IMR-90 (cell line): ENCODE measurements around the gene TNFAIP8. TPM values are rescaled to one million over a fixed set of nuclear protein-coding genes. Genes with fewer than 3 reads are reported as not detected.

Source experiments
- ATAC-seq: fragments of 200-7000 bp; cut with Tn5 transposase; 2 replicates; pipeline ENCODE4 v1.9.1; 2020; ENCODE audit warnings: low read depth, mild to moderate bottlenecking, moderate library complexity
- BruUV-seq: library from RNA; stranded (reverse); fragments of 400-500 nt; replicated peaks from 2 replicates; lab custom pipeline; 2021; lab: Mats Ljungman, UMichigan
- CTCF ChIA-PET: fragments of 300-600 bp; formaldehyde crosslinking; extraction: SDS; loops from one replicate; lab custom pipeline; 2021; ENCODE audit warnings: antibody characterized with exemption; lab: Yijun Ruan, JAX
- POLR2A ChIA-PET: fragments of 300-600 bp; sonication (Branson Sonifier 250); formaldehyde crosslinking; loops from one replicate; lab custom pipeline; 2022; ENCODE audit warnings: antibody characterized with exemption; ENCODE audit not compliant: unreplicated experiment; lab: Charles Lee
- DNase-seq: peaks from one replicate; pipeline ENCODE4 v3.0.0; 2013
- H2AFZ ChIP-seq: replicated peaks from 2 replicates; pipeline ENCODE3; 2013; ENCODE audit warnings: low read length, mild to moderate bottlenecking; ENCODE audit not compliant: poor library complexity
- H2AK5ac ChIP-seq: 2 replicates; pipeline ENCODE4 v1.6.1; 2013; ENCODE audit warnings: low read depth, low read length, inconsistent platforms
- H2AK9ac ChIP-seq: replicated peaks from 2 replicates; pipeline ENCODE3; 2013; ENCODE audit warnings: mild to moderate bottlenecking, low read depth, low read length, moderate library complexity; ENCODE audit not compliant: poor library complexity
- H2BK120ac ChIP-seq: 2 replicates; pipeline ENCODE4 v1.6.1; 2013; ENCODE audit warnings: low read depth, low read length, inconsistent platforms
- H2BK15ac ChIP-seq: 3 replicates; pipeline ENCODE4 v1.6.1; 2013; ENCODE audit warnings: low read depth, low read length, inconsistent platforms
- H2BK20ac ChIP-seq: 2 replicates; pipeline ENCODE4 v1.6.1; 2013; ENCODE audit warnings: low read depth, mild to moderate bottlenecking, inconsistent platforms, low read length, moderate library complexity
- H2BK5ac ChIP-seq: 2 replicates; pipeline ENCODE4 v1.6.1; 2013; ENCODE audit warnings: mild to moderate bottlenecking, low read depth, low read length, inconsistent platforms; ENCODE audit not compliant: poor library complexity, severe bottlenecking
- H3K14ac ChIP-seq: replicated peaks from 2 replicates; pipeline ENCODE4 v1.6.1; 2013; ENCODE audit warnings: low read depth, low read length, inconsistent platforms
- H3K18ac ChIP-seq: 2 replicates; pipeline ENCODE4 v1.6.1; 2013; ENCODE audit warnings: low read depth, low read length, control low read depth
- H3K23ac ChIP-seq: 2 replicates; pipeline ENCODE4 v1.6.1; 2013; ENCODE audit warnings: low read depth, low read length, inconsistent platforms
- H3K27ac ChIP-seq: 2 replicates; pipeline ENCODE4 v1.5.1; 2013; ENCODE audit warnings: mild to moderate bottlenecking, control low read depth, low read length; ENCODE audit not compliant: insufficient read depth
- H3K27me3 ChIP-seq: 2 replicates; pipeline ENCODE4 v1.6.1; 2013; ENCODE audit warnings: low read length; ENCODE audit not compliant: control insufficient read depth, insufficient read depth
- H3K36me3 ChIP-seq: 2 replicates; pipeline ENCODE4 v1.6.1; 2013; ENCODE audit warnings: low read length, mixed read lengths; ENCODE audit not compliant: control insufficient read depth, insufficient read depth
- H3K4ac ChIP-seq: 2 replicates; pipeline ENCODE4 v1.6.1; 2013; ENCODE audit warnings: low read depth, low read length, inconsistent platforms
- H3K4me1 ChIP-seq: 2 replicates; pipeline ENCODE4 v1.6.1; 2013; ENCODE audit warnings: low read length, mixed read lengths; ENCODE audit not compliant: control insufficient read depth, insufficient read depth
- H3K4me2 ChIP-seq: 2 replicates; pipeline ENCODE4 v1.6.1; 2013; ENCODE audit warnings: low read depth, mild to moderate bottlenecking, control low read depth, low read length, moderate library complexity
- H3K4me3 ChIP-seq: 2 replicates; pipeline ENCODE4 v1.5.1; 2013; ENCODE audit warnings: low read depth, mild to moderate bottlenecking, control low read depth, low read length, moderate library complexity; ENCODE audit not compliant: insufficient read depth
- H3K56ac ChIP-seq: 2 replicates; pipeline ENCODE4 v1.6.1; 2013; ENCODE audit warnings: low read length, inconsistent platforms; ENCODE audit not compliant: insufficient read depth; ENCODE audit errors: extremely low read depth
- H3K79me1 ChIP-seq, 2 experiments: 2 replicates each; pipeline ENCODE4 v1.6.1; 2013; ENCODE audit warnings: low read length in 2 of 2, inconsistent platforms in 1 of 2, low read depth in 1 of 2
- H3K9ac ChIP-seq: 2 replicates; pipeline ENCODE4 v1.6.1; 2013; ENCODE audit warnings: low read depth, low read length, control low read depth
- H3K9me1 ChIP-seq: 2 replicates; pipeline ENCODE4 v1.6.1; 2013; ENCODE audit warnings: low read length, inconsistent platforms; ENCODE audit not compliant: insufficient read depth
- H3K9me3 ChIP-seq: 2 replicates; pipeline ENCODE4 v1.6.1; 2013; ENCODE audit warnings: low read length; ENCODE audit not compliant: control insufficient read depth, insufficient read depth
- H4K20me1 ChIP-seq: 2 replicates; pipeline ENCODE4 v1.6.1; 2013; ENCODE audit warnings: low read length, inconsistent platforms; ENCODE audit not compliant: insufficient read depth
- H4K5ac ChIP-seq: 2 replicates; pipeline ENCODE4 v1.6.1; 2013; ENCODE audit warnings: mild to moderate bottlenecking, low read depth, low read length, control low read depth
- H4K8ac ChIP-seq, 2 experiments: 2 replicates each; pipeline ENCODE4 v1.6.1; 2013; ENCODE audit warnings: low read depth in 2 of 2, low read length in 2 of 2, control low read depth in 1 of 2, inconsistent platforms in 1 of 2
- H4K91ac ChIP-seq: 2 replicates; pipeline ENCODE4 v1.6.1; 2013; ENCODE audit warnings: low read depth, low read length, inconsistent platforms; ENCODE audit not compliant: insufficient read depth
- CEBPB ChIP-seq: IDR thresholded peaks from 2 replicates; pipeline ENCODE4 v1.6.1; 2012; ENCODE audit warnings: low read depth, low read length, improper control_type of control experiment
- FOS ChIP-seq: fragments of 150-350 bp; IDR thresholded peaks from 2 replicates; pipeline ENCODE4 v1.6.1; 2016; ENCODE audit warnings: low read depth, low read length
- WGBS, 2 experiments: methylation state at CpG; one replicate each; pipeline versions ENCODE4 v1.1.5 to v1.1.7; 2013; ENCODE audit warnings: missing lambda C conversion rate in 2 of 2; ENCODE audit not compliant: insufficient read length in 1 of 2; ENCODE audit errors: extremely low coverage in 2 of 2; 5-methylcytosine and 5-hydroxymethylcytosine counted together
- dilution Hi-C: fragments of 300-500 bp; cut with HindIII; formaldehyde crosslinking; loops from one replicate; pipeline ENCODE4 v1.14.3; 2018; ENCODE audit warnings: low sequenced_read_pairs; ENCODE audit not compliant: unreplicated experiment
- in situ Hi-C: fragments of 300-500 bp; cut with MboI; formaldehyde crosslinking; loops from 3 replicates; pipeline ENCODE4 v1.14.3; 2019; ENCODE audit warnings: low sequenced_read_pairs, inconsistent platforms, mixed read lengths
- intact Hi-C: fragments of 100-400 bp; cut with micrococcal nuclease; formaldehyde crosslinking; loops from 2 replicates; pipeline ENCODE4 v1.10.0; 2022
- polyA plus RNA-seq, 3 experiments: library from polyadenylated mRNA; depleted of rRNA; stranded (reverse); fragments of >200 nt; gene quantifications; 2 replicates each; pipeline ENCODE4 v1.2.3, GENCODE V29; 2012; ENCODE audit warnings: low replicate concordance in 1 of 3
- total RNA-seq: library from RNA; depleted of rRNA; stranded (reverse); fragments of >200 nt; gene quantifications from 2 replicates; pipeline ENCODE4 v1.2.3, GENCODE V29; 2012

Gene TNFAIP8
- total and polyA plus RNA-seq, 2 of the 4 experiments (the other 2 are of a cell fraction): 20.3 to 29.9 TPM

- CTCF ChIA-PET: interaction anchor here (1.4 kb wide), 1 partner anchor 12 kb away, joined by 4 read pairs; no protein-coding TSS in a partner anchor
These were observed 32.8 kb upstream of the TNFAIP8 start for GRCh38 chr5:119322948-119323537.

More at GRCh38 chr5:119322948-119323537, 32.8 kb upstream of the TNFAIP8 start:
- Histone ChIP-seq H3K4me2 (no peak overlapping the region), H2BK15ac (peak overlapping the region; percentile 88), H3K27me3 (no peaks in the 10 kb centered on the region), H2AK9ac (peak overlapping the region; percentile 45), H3K36me3 (no peaks in the 10 kb centered on the region), H3K4me1 (peaks cover 28% of the 10 kb centered on the region), H3K18ac (peak overlapping the region; percentile 96), H2BK120ac (peak overlapping the region; percentile 97), H3K23ac (peak overlapping the region; percentile 90), H3K9me1 (peaks cover 10% of the 10 kb centered on the region), H2AK5ac (peak overlapping the region; percentile 72), H4K20me1 (no peaks in the 10 kb centered on the region), H2BK20ac (peak overlapping the region; percentile 94), H3K79me1 (peaks cover 25 to 46% of the 10 kb centered on the region in 2 experiments), H3K9me3 (no peaks in the 10 kb centered on the region), H3K9ac (no peak overlapping the region), H3K4me3 (no peak overlapping the region), H4K8ac (peak overlapping the region; percentile 64 to 90), H3K14ac (peak overlapping the region; percentile 94), H2AFZ (peak overlapping the region; percentile 6), H3K27ac (peak overlapping the region; percentile 76; the same call in 1 of the 2 replicates), H4K91ac (peak overlapping the region; percentile 84), H3K56ac (peak overlapping the region; percentile 64; the same call in 1 of the 2 replicates), H2BK5ac (peak overlapping the region; percentile 92), H3K4ac (peak overlapping the region; percentile 93), H4K5ac (peak overlapping the region; percentile 95)
- dilution Hi-C loops: no loop called here
- in situ Hi-C loops: no loop called here
- TF ChIP-seq CEBPB (peak; percentile 90), FOS (no peak)
- BruUV-seq: no TSS peak
- intact Hi-C loops: no loop called here
- ATAC-seq (no peak; the same call in 1 of the 2 replicates), DNase-seq (peak; percentile 52)
- POLR2A ChIA-PET: no interaction called here
- 83% methylated on average over 1 of the region's 3 CpGs; no CpG with 5 or more reads in 1 of the 2 experiments for WGBS, 2 experiments
